ENCODE results near the gene CTTN.

The CTTN gene

DNA sequence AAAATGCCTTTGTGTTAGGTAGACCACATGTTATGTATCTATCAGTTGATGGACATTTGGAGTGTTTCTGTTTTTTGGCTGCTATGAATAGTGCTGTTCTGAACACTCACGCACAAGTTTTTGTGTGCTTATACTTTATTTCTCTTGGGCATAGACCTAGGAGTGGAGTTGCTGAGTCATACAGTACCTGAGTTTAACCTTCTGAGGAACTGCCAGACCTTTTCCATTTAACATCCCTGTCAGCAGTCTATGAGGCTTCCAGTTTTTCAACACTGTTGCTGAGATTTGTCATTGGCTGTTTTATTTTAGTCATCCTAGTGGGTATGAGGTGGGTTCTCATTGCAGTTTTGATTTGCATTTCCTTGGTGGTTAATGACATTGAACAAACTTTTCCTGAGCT, 4.4 kb downstream of the CTTN start:
- Histone ChIP-seq H2BK120ac (ENCODE audit: low read depth, low read length) (no peak overlapping the region), H4K8ac (ENCODE audit: low read length) (no peak overlapping the region), H3K4me1 (ENCODE audit: control insufficient read depth, insufficient read depth, low read depth, low read length) (peaks cover 24% of the 10 kb centered on the region), H3K27ac (ENCODE audit: low read length, poor library complexity, severe bottlenecking) (no peak overlapping the region), H3K4me2 (ENCODE audit: low read length, poor library complexity, severe bottlenecking) (no peak overlapping the region), H3K23ac (ENCODE audit: low read length in 2 of 2) (no peak overlapping the region), H3K79me1 (replicated peaks; ENCODE audit: low read length, poor library complexity, severe bottlenecking) (peaks cover 2% of the 10 kb centered on the region), H3K9ac (ENCODE audit: low read length) (no peak overlapping the region), H3K4ac (ENCODE audit: low read depth in 1 of 2, low read length in 2 of 2) (no peak overlapping the region), H3K4me3 (ENCODE audit: insufficient read depth in 1 of 2, low read depth in 1 of 2, low read length in 2 of 2) (no peak overlapping the region), H3K36me3 (ENCODE audit: control insufficient read depth in 1 of 2, insufficient read depth in 2 of 2, low read depth in 1 of 2, low read length in 2 of 2) (peaks cover 27 to 56% of the 10 kb centered on the region in 2 experiments), H4K91ac (ENCODE audit: low read length) (no peak overlapping the region), H3K18ac (ENCODE audit: low read depth in 1 of 2, low read length in 2 of 2) (no peak overlapping the region), H2AFZ (ENCODE audit: low read depth, low read length) (no peak overlapping the region), H3K27me3 (ENCODE audit: control insufficient read depth in 1 of 2, insufficient read depth in 1 of 2, low read length in 2 of 2) (no peaks in the 10 kb centered on the region), H3K9me3 (ENCODE audit: control insufficient read depth, low read length) (no peaks in the 10 kb centered on the region), H3K14ac (ENCODE audit: low read length in 2 of 2) (no peak overlapping the region), H2BK5ac (ENCODE audit: low read depth, low read length, poor library complexity, severe bottlenecking) (no peak overlapping the region), H2BK15ac (ENCODE audit: low read depth, poor library complexity, severe bottlenecking) (no peak overlapping the region), H2BK12ac (ENCODE audit: low read length in 2 of 2) (no peak overlapping the region), H2AK5ac (ENCODE audit: low read length, severe bottlenecking) (no peak overlapping the region)
- DNase-seq: no peak
- WGBS: 57% methylated on average over 1 of the region's 1 CpG

DNA sequence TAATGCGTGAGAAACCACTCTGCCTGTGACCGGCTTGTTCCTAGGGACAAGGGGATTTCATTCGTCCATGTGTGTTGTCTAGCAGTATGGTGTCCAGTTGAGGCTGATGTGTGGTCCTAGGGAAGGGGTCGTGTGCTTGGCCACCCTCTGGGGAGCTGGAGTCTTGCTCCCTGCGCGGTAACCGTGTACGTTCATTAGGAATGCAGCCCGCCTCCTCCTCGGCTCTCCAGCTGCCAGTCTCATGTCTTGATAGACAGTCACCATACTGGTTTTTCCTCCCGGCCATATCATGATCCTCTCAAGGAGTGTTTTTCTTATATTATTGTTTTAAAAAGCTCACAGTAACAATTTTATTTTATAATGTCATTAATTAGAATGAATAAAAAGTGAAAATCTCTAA, 5.9 kb downstream of the CTTN start:
- Histone ChIP-seq H3K27me3 (ENCODE audit: control insufficient read depth in 1 of 2, insufficient read depth in 1 of 2, low read length in 2 of 2) (no peaks in the 10 kb centered on the region), H3K4ac (ENCODE audit: low read depth in 1 of 2, low read length in 2 of 2) (no peak overlapping the region), H3K14ac (ENCODE audit: low read length in 2 of 2) (peak overlapping the region in 1 of 2 experiments; percentile 69), H3K9ac (ENCODE audit: low read length) (no peak overlapping the region), H3K18ac (ENCODE audit: low read depth in 1 of 2, low read length in 2 of 2) (no peak overlapping the region), H2AK5ac (ENCODE audit: low read length, severe bottlenecking) (no peak overlapping the region), H2BK5ac (ENCODE audit: low read depth, low read length, poor library complexity, severe bottlenecking) (no peak overlapping the region), H3K79me1 (replicated peaks; ENCODE audit: low read length, poor library complexity, severe bottlenecking) (peaks cover 7% of the 10 kb centered on the region), H2BK120ac (ENCODE audit: low read depth, low read length) (no peak overlapping the region), H3K4me2 (ENCODE audit: low read length, poor library complexity, severe bottlenecking) (no peak overlapping the region), H3K36me3 (ENCODE audit: control insufficient read depth in 1 of 2, insufficient read depth in 2 of 2, low read depth in 1 of 2, low read length in 2 of 2) (peaks cover 41 to 71% of the 10 kb centered on the region in 2 experiments), H2BK15ac (ENCODE audit: low read depth, poor library complexity, severe bottlenecking) (no peak overlapping the region), H2BK12ac (ENCODE audit: low read length in 2 of 2) (no peak overlapping the region), H2AFZ (ENCODE audit: low read depth, low read length) (no peak overlapping the region), H3K9me3 (ENCODE audit: control insufficient read depth, low read length) (no peaks in the 10 kb centered on the region), H3K4me3 (ENCODE audit: insufficient read depth in 1 of 2, low read depth in 1 of 2, low read length in 2 of 2) (no peak overlapping the region), H4K91ac (ENCODE audit: low read length) (no peak overlapping the region), H3K27ac (ENCODE audit: low read length, poor library complexity, severe bottlenecking) (no peak overlapping the region), H4K8ac (ENCODE audit: low read length) (no peak overlapping the region), H3K4me1 (ENCODE audit: control insufficient read depth, insufficient read depth, low read depth, low read length) (peaks cover 28% of the 10 kb centered on the region), H3K23ac (ENCODE audit: low read length in 2 of 2) (peak overlapping the region in 1 of 2 experiments; percentile 75)
- 91% methylated on average over 10 of the region's 11 CpGs for WGBS
- no peak for DNase-seq

DNA sequence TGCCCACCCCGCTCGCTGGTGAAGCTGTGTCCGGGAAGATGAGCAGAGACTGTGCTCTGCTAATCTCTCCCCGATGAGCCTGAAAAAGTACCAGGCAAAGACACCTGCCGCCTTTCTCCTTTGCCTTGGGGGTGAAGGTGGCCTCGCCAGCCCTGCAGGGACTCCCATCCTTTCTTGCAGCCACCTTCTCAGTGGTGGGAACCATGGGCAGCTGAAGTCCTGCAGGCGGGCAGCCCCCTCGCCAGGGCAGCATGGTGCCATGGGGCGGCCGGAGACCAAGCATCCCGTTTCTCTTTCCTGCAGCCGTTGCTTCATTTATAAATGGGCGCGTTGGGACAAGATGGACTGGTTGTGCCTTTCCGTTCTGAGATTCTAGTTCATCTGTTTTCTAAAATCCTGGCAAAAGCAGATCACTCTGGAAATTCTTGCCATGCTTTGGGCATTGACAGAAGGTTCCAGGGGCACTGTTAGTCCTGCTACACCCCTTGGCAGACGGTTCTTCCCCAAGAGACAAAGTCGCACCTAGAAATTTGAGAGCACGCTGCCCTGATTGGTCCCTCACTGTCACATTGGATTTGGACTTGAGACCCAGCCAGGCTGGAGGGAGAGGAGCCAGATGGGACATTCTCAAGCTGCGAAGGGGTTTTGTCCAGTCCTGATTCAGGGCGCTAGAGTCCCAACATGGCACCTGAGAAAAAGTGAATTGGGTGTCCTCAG, 7.5 kb downstream of the CTTN start:
- Histone ChIP-seq H3K79me1 (replicated peaks; ENCODE audit: low read length, poor library complexity, severe bottlenecking) (peaks cover 22% of the 10 kb centered on the region), H3K4me3 (ENCODE audit: insufficient read depth in 1 of 2, low read depth in 1 of 2, low read length in 2 of 2) (no peak overlapping the region), H4K91ac (ENCODE audit: low read length) (no peak overlapping the region), H3K27ac (ENCODE audit: low read length, poor library complexity, severe bottlenecking) (no peak overlapping the region), H3K27me3 (ENCODE audit: control insufficient read depth in 1 of 2, insufficient read depth in 1 of 2, low read length in 2 of 2) (no peaks in the 10 kb centered on the region), H3K23ac (ENCODE audit: low read length in 2 of 2) (peak overlapping the region in 1 of 2 experiments; percentile 11), H3K14ac (ENCODE audit: low read length in 2 of 2) (no peak overlapping the region), H2AFZ (ENCODE audit: low read depth, low read length) (no peak overlapping the region), H3K18ac (ENCODE audit: low read depth in 1 of 2, low read length in 2 of 2) (no peak overlapping the region), H3K9ac (ENCODE audit: low read length) (no peak overlapping the region), H3K4ac (ENCODE audit: low read depth in 1 of 2, low read length in 2 of 2) (no peak overlapping the region), H3K4me2 (ENCODE audit: low read length, poor library complexity, severe bottlenecking) (no peak overlapping the region), H4K8ac (ENCODE audit: low read length) (no peak overlapping the region), H3K9me3 (ENCODE audit: control insufficient read depth, low read length) (no peaks in the 10 kb centered on the region), H2AK5ac (ENCODE audit: low read length, severe bottlenecking) (no peak overlapping the region), H2BK5ac (ENCODE audit: low read depth, low read length, poor library complexity, severe bottlenecking) (no peak overlapping the region), H3K4me1 (ENCODE audit: control insufficient read depth, insufficient read depth, low read depth, low read length) (peaks cover 23% of the 10 kb centered on the region), H2BK120ac (ENCODE audit: low read depth, low read length) (no peak overlapping the region), H2BK12ac (ENCODE audit: low read length in 2 of 2) (no peak overlapping the region), H3K36me3 (ENCODE audit: control insufficient read depth in 1 of 2, insufficient read depth in 2 of 2, low read depth in 1 of 2, low read length in 2 of 2) (peaks cover 53 to 79% of the 10 kb centered on the region in 2 experiments), H2BK15ac (ENCODE audit: low read depth, poor library complexity, severe bottlenecking) (no peak overlapping the region)
- DNase-seq: no peak
- 97% methylated on average over 20 of the region's 20 CpGs for WGBS

DNA sequence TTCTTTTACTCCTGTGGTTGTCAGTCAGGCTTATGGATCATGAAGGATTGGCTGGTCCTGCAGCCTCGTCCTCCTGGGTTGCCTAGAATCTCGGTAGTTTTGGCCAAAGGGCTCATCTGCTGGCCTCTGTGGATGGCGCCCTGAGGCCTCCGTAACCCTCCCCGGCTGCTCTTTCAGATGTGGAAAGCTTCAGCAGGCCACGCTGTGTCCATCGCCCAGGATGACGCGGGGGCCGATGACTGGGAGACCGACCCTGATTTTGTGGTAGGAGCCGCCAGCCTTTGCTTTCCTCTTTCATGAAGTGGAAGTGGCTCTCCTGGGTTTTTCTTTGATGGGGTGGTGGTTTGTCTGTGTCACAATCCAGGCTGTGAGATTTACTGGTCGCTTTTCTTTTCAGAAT, 8.8 kb downstream of the CTTN start:
- Histone ChIP-seq H3K4me3 (ENCODE audit: insufficient read depth in 1 of 2, low read depth in 1 of 2, low read length in 2 of 2) (no peak overlapping the region), H2AK5ac (ENCODE audit: low read length, severe bottlenecking) (no peak overlapping the region), H4K8ac (ENCODE audit: low read length) (no peak overlapping the region), H2BK15ac (ENCODE audit: low read depth, poor library complexity, severe bottlenecking) (no peak overlapping the region), H3K14ac (ENCODE audit: low read length in 2 of 2) (no peak overlapping the region), H3K27me3 (ENCODE audit: control insufficient read depth in 1 of 2, insufficient read depth in 1 of 2, low read length in 2 of 2) (no peaks in the 10 kb centered on the region), H2AFZ (ENCODE audit: low read depth, low read length) (no peak overlapping the region), H3K9me3 (ENCODE audit: control insufficient read depth, low read length) (no peaks in the 10 kb centered on the region), H3K4me1 (ENCODE audit: control insufficient read depth, insufficient read depth, low read depth, low read length) (peaks cover 20% of the 10 kb centered on the region), H3K9ac (ENCODE audit: low read length) (no peak overlapping the region), H2BK12ac (ENCODE audit: low read length in 2 of 2) (no peak overlapping the region), H3K27ac (ENCODE audit: low read length, poor library complexity, severe bottlenecking) (no peak overlapping the region), H3K4ac (ENCODE audit: low read depth in 1 of 2, low read length in 2 of 2) (no peak overlapping the region), H2BK5ac (ENCODE audit: low read depth, low read length, poor library complexity, severe bottlenecking) (no peak overlapping the region), H4K91ac (ENCODE audit: low read length) (no peak overlapping the region), H3K79me1 (replicated peaks; ENCODE audit: low read length, poor library complexity, severe bottlenecking) (peaks cover 28% of the 10 kb centered on the region), H3K36me3 (ENCODE audit: control insufficient read depth in 1 of 2, insufficient read depth in 2 of 2, low read depth in 1 of 2, low read length in 2 of 2) (peaks cover 65 to 88% of the 10 kb centered on the region in 2 experiments), H3K23ac (ENCODE audit: low read length in 2 of 2) (no peak overlapping the region), H2BK120ac (ENCODE audit: low read depth, low read length) (no peak overlapping the region), H3K4me2 (ENCODE audit: low read length, poor library complexity, severe bottlenecking) (no peak overlapping the region), H3K18ac (ENCODE audit: low read depth in 1 of 2, low read length in 2 of 2) (no peak overlapping the region)
- no peak for DNase-seq
- WGBS: 82% methylated on average over 13 of the region's 13 CpGs

Measured in mesenchymal stem cell (in vitro differentiated cells and primary cell).